Gastrocnemius medialis (tissue), 4 donors: ENCODE results near the gene AQP12B.

Source experiments
- POLR2A ChIP-seq, 2 donors: fragments of 450-650 bp; IDR thresholded peaks; one replicate each; pipeline ENCODE4 v1.6.1; 2017; ENCODE audit warnings: antibody characterized with exemption in 2 of 2, mild to moderate bottlenecking in 2 of 2, moderate library complexity in 2 of 2
- TF ChIP-seq, protein P1 (sequence below), 5 experiments: fragments of 450-650 bp in 3 of 5; fragments of 200-600 bp in 2 of 5; sonication (generic) in 2 of 5; IDR thresholded peaks in 4 of 5; conservative IDR thresholded peaks in 1 of 5; 1 replicate in 4 of 5; 2 replicates in 1 of 5; pipeline ENCODE4 v1.5.1; 2016 to 2019; ENCODE audit warnings: antibody characterized with exemption in 5 of 5, mild to moderate bottlenecking in 3 of 5, moderate library complexity in 3 of 5

DNA sequence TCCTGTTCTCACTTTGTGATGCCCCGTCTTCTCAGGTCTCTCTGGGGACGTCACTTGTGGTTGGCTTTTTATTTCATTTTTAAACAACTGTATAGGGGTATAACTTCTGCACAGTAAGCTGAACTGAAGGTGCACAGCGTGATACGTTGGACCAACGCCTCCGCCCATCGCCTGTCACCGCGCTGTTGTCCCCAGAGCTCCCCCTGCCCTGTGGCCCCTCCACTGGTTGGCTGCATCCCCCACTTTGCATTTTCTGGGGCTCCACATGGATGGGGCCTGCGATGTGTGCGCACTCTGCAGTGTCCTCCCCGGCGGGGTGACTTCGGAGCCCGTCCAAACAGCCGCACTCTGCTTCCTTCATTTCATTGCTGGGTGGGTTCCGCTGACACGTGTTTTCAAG, 43.1 kb downstream of the AQP12B start:
- TF ChIP-seq, protein P1, sequence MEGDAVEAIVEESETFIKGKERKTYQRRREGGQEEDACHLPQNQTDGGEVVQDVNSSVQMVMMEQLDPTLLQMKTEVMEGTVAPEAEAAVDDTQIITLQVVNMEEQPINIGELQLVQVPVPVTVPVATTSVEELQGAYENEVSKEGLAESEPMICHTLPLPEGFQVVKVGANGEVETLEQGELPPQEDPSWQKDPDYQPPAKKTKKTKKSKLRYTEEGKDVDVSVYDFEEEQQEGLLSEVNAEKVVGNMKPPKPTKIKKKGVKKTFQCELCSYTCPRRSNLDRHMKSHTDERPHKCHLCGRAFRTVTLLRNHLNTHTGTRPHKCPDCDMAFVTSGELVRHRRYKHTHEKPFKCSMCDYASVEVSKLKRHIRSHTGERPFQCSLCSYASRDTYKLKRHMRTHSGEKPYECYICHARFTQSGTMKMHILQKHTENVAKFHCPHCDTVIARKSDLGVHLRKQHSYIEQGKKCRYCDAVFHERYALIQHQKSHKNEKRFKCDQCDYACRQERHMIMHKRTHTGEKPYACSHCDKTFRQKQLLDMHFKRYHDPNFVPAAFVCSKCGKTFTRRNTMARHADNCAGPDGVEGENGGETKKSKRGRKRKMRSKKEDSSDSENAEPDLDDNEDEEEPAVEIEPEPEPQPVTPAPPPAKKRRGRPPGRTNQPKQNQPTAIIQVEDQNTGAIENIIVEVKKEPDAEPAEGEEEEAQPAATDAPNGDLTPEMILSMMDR (IDR thresholded peaks at IDR 0.05 in 4 of 5, conservative IDR thresholded peaks at IDR 0.05 in 1 of 5), result no peak
- no peak for TF ChIP-seq POLR2A (IDR thresholded peaks at IDR 0.05)
